GM18507 (cell line): Measurements from ENCODE around the gene XPNPEP2.
"Not testable (repeated sequence)": the region's sequence is repeated elsewhere in the genome, so short reads cannot be mapped to it uniquely, and the experiment has no call there.

ENCODE experiments used
- DNase-seq: peaks from one replicate; pipeline ENCODE4 v3.0.0; 2011; ENCODE audit warnings: low read depth; ENCODE audit not compliant: insufficient read length; ENCODE audit errors: extremely low spot score
- FAIRE-seq: peaks from 2 replicates; lab custom pipeline; 2011; peaks lifted over from hg19 to GRCh38; lab: Jason Lieb, UNC

Gene XPNPEP2

DNA sequence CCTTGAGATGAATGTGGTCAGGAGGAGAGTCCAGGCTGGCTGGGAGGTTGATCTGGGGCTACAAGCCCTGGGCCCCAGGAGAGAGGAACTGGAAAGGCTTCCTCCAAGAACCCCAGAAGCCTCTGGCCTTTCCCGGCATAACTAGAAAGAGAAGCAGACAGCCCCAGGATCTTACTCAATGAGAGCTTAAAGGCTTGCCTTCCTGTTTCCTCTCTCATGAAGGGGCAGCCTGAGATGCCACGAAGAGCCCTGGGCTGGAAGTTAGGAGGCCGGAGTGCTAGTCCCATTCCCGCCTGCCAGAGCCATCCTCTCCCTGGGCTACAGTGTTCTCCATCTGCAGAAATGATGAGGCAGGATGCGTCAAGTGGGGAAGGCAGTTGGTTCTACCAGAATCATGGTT is 20.1 kb upstream of the XPNPEP2 start:
- FAIRE-seq = no peak
- no peak for DNase-seq

- DNase-seq (no peak), FAIRE-seq (no peak)
Observed at GRCh38 chrX:129719268-129719667, 19.5 kb upstream of the XPNPEP2 start.

DNA sequence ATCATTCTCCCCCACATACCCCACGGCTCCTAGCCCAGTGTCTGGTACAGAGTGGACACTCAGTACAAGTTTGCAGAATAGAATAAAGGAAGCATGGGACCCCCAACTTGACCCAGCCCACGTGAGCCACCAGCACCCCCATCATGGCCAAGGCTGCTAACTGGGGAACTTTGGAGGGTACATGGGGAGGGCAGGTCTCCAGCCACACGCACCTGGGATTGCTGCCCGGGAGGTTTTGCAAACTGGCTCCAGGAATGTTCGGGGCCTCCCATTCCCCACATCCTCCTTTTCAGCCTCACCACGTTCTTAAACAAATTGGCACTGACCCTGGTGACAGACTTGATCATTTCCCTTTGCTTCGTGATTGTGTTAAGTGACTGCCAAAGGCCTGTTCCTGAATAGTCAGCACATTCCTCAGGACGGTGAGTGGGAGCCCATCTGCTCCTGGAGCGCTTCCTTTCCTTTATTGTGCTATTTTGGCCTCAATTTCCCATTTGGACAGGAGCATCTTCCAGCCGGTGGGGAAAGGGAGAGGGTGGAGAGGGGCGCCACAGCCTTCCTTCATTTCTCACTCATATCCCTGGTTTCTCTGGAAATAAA is 18.7 kb upstream of the XPNPEP2 start:
- DNase-seq (no peak), FAIRE-seq (no peak)

GRCh38 chrX:129720741-129721140 is 18.0 kb upstream of the XPNPEP2 start:
- DNase-seq = no peak
- no peak for FAIRE-seq

GRCh38 chrX:129721414-129721813 is 17.4 kb upstream of the XPNPEP2 start:
- no peak for DNase-seq
- FAIRE-seq = no peak

DNA sequence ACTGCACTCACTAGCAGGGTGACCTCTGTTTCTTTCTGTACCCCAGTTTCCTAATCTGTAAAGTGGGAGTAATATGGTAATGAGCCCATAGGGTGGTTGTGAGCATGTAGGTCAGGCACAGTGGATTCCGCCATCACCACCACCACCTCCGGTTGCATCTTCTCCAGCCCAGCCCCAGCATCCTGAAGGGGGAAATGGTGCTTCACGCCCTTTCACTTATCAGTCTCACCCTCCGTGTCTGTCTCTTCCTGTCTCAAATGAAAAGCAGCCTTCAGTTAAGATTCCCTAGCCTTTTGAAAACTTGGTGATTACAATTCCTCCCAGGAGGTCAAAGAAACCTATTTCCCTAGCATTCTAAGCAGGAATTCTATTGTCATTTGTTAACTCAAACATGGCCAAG is 16.9 kb upstream of the XPNPEP2 start:
- DNase-seq (no peak), FAIRE-seq (no peak)

DNA sequence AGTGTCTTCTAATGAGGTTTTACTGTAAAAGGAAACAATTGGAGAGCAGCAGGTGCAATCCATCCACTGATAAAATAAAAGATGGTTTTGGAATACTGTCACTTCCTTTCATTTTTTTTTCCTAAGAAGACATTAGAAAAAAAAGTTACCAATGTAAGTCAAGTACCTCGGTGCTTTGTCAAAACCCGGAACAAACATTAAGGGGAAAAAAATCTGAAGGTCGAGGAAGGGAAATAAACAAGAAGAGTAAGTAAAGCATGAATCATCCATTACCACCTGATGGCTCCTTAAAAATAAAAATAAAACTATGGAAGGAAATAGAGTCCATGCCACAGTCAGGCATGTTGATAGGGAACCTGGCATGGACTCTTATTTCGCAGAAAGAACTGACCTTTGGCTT is 15.3 kb upstream of the XPNPEP2 start:
- FAIRE-seq = no peak
- no peak for DNase-seq

- FAIRE-seq (no peak), DNase-seq (no peak)
Observed at GRCh38 chrX:129724754-129725153, 14.0 kb upstream of the XPNPEP2 start.

- DNase-seq = no peak
- FAIRE-seq = peak; percentile 63
Observed at GRCh38 chrX:129726307-129727111, 12.3 kb upstream of the XPNPEP2 start.

GRCh38 chrX:129728061-129728460 is 10.7 kb upstream of the XPNPEP2 start:
- DNase-seq = no peak
- FAIRE-seq = no peak

- peak; percentile 12 for FAIRE-seq
- DNase-seq = no peak
Observed at GRCh38 chrX:129731228-129731627, 7.6 kb upstream of the XPNPEP2 start.

DNA sequence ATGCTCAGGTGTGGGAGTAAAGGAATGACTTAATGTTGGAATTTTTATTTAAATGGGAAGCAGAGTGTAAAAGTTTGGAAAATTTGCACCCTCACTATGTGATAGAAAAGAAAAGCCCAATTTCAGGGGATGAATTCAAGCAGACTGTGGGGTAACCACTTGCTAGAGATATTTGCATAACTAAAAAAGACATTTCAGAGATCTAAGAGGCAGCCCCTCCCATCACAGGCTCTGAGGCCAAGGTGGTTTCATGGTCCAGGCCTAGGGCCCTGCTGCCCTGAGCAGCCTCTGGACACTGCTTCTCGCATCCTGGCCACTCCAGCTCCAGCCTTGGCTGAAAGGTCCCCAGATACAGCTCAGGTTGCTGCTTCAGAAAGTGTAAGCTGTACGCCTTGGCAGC is 5.9 kb upstream of the XPNPEP2 start:
- FAIRE-seq (peak; percentile 29), DNase-seq (no peak)

DNA sequence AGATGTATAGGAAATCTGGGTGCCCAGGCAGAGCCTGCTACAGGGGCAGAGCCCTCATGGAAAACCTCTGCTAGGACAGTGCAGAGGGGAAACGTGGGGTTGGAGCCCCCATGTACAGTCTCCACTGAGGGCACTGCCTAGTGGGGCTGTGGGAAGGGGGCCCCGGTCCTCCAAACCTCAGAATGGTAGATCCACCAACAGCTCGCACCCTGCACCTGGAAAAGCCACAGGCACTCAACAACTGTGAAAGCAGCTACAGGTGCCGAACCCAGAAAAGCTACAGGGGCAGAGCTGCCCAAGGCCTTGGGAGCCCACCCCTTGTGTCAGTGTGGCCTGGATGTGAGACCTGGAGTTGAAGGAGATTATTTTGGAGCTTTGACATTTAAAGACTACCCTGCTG is 5.4 kb upstream of the XPNPEP2 start:
- DNase-seq (no peak), FAIRE-seq (no peak)

- no peak for DNase-seq
- FAIRE-seq = no peak
Observed at GRCh38 chrX:129736491-129736890, 2.3 kb upstream of the XPNPEP2 start.

- peak; percentile 71 for FAIRE-seq
- DNase-seq = no peak
Observed at GRCh38 chrX:129737916-129738315, 863 bp upstream of the XPNPEP2 start.

DNA sequence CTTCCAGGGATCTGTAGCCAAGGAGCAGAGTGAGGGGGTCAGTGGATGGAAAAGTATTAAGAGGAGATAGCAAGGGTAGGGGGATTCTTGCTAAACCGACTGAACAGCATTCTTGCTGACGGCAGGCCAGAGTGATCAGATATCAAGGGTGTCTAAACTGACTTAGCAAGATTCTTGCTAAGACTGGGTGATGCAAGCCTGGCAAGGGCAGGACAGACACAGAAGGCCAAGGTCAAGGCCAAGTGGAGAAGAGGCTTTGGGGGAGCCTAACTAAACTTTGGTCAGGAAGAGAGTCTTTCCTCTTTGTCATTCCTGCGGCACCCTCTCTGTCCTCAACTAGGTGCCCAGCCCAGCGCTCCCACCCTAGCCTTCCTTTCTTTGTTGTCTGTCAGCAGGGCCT is 799 bp downstream of the XPNPEP2 start:
- FAIRE-seq (no peak), DNase-seq (no peak)

- DNase-seq = no peak
- FAIRE-seq = no peak
Observed at GRCh38 chrX:129741880-129742758, 3.3 kb downstream of the XPNPEP2 start.

- not testable (repeated sequence) for FAIRE-seq, DNase-seq
Observed at GRCh38 chrX:129742759-129743152, 4.0 kb downstream of the XPNPEP2 start.

- DNase-seq (no peak), FAIRE-seq (no peak)
Observed at GRCh38 chrX:129743821-129744220, 5.0 kb downstream of the XPNPEP2 start.

DNA sequence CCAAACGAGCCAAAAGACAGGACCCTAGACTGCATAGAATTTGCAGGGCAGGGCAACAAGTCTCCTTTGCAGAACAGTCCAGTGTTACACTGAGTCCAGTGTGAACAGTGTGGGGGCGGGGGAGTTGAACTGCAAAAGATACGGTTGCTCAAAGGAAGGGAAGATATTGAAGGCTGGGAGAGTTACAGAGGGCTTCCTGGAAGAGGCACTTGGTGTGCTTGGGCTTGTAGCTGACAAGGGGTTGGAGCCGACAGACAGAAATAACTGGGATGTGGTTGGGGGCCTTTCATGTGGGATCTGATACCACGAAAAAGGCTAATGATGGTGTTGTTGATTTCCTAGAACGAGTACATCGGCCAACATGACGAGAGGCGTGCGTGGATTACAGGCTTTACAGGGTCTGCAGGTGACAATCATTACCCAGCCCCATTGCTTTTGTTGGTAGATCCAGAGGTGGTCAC is 6.1 kb downstream of the XPNPEP2 start:
- FAIRE-seq = no peak

More for the DNA sequence above, 6.1 kb downstream of the XPNPEP2 start:
- DNase-seq = no peak
